Activated CD8-positive, alpha-beta memory T cell treated with anti-CD3 and anti-CD28 coated beads, Interleukin-2, amount 50 U/mL, for 4 hours (primary cell): ENCODE results near the gene TEPSIN.

Source experiments
- DNase-seq: peaks from one replicate; pipeline ENCODE4 v3.0.0-alpha.2; 2020

TEPSIN gene

GRCh38 chr17:81249223-81250040 lies 10.6 kb upstream of the TEPSIN start:
- no peak for DNase-seq

- no peak for DNase-seq
Measured at GRCh38 chr17:81248649-81249048, 9.8 kb upstream of the TEPSIN start.

GRCh38 chr17:81247339-81247990 lies 8.6 kb upstream of the TEPSIN start:
- no peak for DNase-seq

GRCh38 chr17:81246679-81247338 lies 8.0 kb upstream of the TEPSIN start:
- no peak for DNase-seq

GRCh38 chr17:81246343-81246670 lies 7.5 kb upstream of the TEPSIN start:
- DNase-seq, result no peak

GRCh38 chr17:81245665-81246342 lies 6.9 kb upstream of the TEPSIN start:
- DNase-seq, result no peak

- DNase-seq, result no peak
Measured at GRCh38 chr17:81245024-81245664, 6.3 kb upstream of the TEPSIN start.

GRCh38 chr17:81244358-81245023 lies 5.6 kb upstream of the TEPSIN start:
- DNase-seq, result no peak

- no peak for DNase-seq
Measured at GRCh38 chr17:81243333-81243664, 4.4 kb upstream of the TEPSIN start.

- DNase-seq, result no peak
Measured at GRCh38 chr17:81242421-81243332, 3.8 kb upstream of the TEPSIN start.

- DNase-seq, result peak; percentile 66
Measured at GRCh38 chr17:81241648-81242420, 3.0 kb upstream of the TEPSIN start.

GRCh38 chr17:81241203-81241602 lies 2.3 kb upstream of the TEPSIN start:
- DNase-seq, result no peak

- DNase-seq, result no peak
Measured at GRCh38 chr17:81240761-81241160, 1.9 kb upstream of the TEPSIN start.

GRCh38 chr17:81239714-81240555 lies 1.1 kb upstream of the TEPSIN start:
- DNase-seq, result peak; percentile 56

- no peak for DNase-seq
Measured at GRCh38 chr17:81238490-81238814, 403 bp downstream of the TEPSIN start.

- no peak for DNase-seq
Measured at GRCh38 chr17:81237591-81238489, 1.0 kb downstream of the TEPSIN start.

- DNase-seq, result no peak
Measured at GRCh38 chr17:81236784-81237183, 2.1 kb downstream of the TEPSIN start.
